Activated T-cell treated with anti-CD3 and anti-CD28 coated beads, Interleukin-2, amount 50 U/mL, for 24 hours (primary cell): ENCODE data around the gene ICAM4.
"Not testable (repeated sequence)": the region's sequence is repeated elsewhere in the genome, so short reads cannot be mapped to it uniquely, and the experiment has no call there.

Experiments used
- DNase-seq: peaks from one replicate; pipeline ENCODE4 v3.0.0-alpha.2; 2020
- H3K27ac Mint-ChIP-seq: 2 replicates; pipeline ENCODE4 v1.8.0; 2020; ENCODE audit warnings: mild to moderate bottlenecking, mixed read lengths
- H3K27me3 Mint-ChIP-seq: 2 replicates; pipeline ENCODE4 v1.8.0; 2020; ENCODE audit warnings: mixed read lengths
- H3K36me3 Mint-ChIP-seq: 2 replicates; pipeline ENCODE4 v1.8.0; 2020; ENCODE audit warnings: low read depth, mixed read lengths
- H3K4me1 Mint-ChIP-seq: 2 replicates; pipeline ENCODE4 v1.8.0; 2020; ENCODE audit warnings: low read depth, mixed read lengths
- H3K4me3 Mint-ChIP-seq: 2 replicates; pipeline ENCODE4 v1.8.0; 2020; ENCODE audit warnings: mild to moderate bottlenecking, moderate library complexity, mixed read lengths
- H3K9me3 Mint-ChIP-seq: 2 replicates; pipeline ENCODE4 v1.8.0; 2020; ENCODE audit warnings: mixed read lengths

The ICAM4 gene

GRCh38 chr19:10278935-10279334, 7.8 kb upstream of the ICAM4 start:
- Mint-ChIP-seq H3K36me3 (peaks cover 73% of the 10 kb centered on the region), H3K27ac (no peak overlapping the region), H3K4me3 (no peak overlapping the region), H3K27me3 (no peaks in the 10 kb centered on the region), H3K4me1 (peaks cover 25% of the 10 kb centered on the region), H3K9me3 (no peaks in the 10 kb centered on the region)
- DNase-seq, result no peak

- H3K4me3 Mint-ChIP-seq, result no peak overlapping the region
- H3K9me3 Mint-ChIP-seq, result no peaks in the 10 kb centered on the region
- DNase-seq, result no peak
- H3K36me3 Mint-ChIP-seq, result peaks cover 73% of the 10 kb centered on the region
- H3K27me3 Mint-ChIP-seq, result no peaks in the 10 kb centered on the region
- H3K27ac Mint-ChIP-seq, result peak overlapping the region; percentile 31
- H3K4me1 Mint-ChIP-seq, result peaks cover 19% of the 10 kb centered on the region
Observed at GRCh38 chr19:10279737-10280442, 6.9 kb upstream of the ICAM4 start.

- peaks cover 35% of the 10 kb centered on the region for H3K4me1 Mint-ChIP-seq
- H3K4me3 Mint-ChIP-seq, DNase-seq, H3K27ac Mint-ChIP-seq, H3K27me3 Mint-ChIP-seq, H3K9me3 Mint-ChIP-seq: not testable (repeated sequence)
- peaks cover 79% of the 10 kb centered on the region for H3K36me3 Mint-ChIP-seq
Observed at GRCh38 chr19:10282043-10282442, 4.7 kb upstream of the ICAM4 start.

GRCh38 chr19:10283301-10284064, 3.3 kb upstream of the ICAM4 start:
- Mint-ChIP-seq H3K4me3 (no peak overlapping the region), H3K27me3 (peaks cover 16% of the 10 kb centered on the region), H3K9me3 (no peaks in the 10 kb centered on the region), H3K4me1 (peaks cover 39% of the 10 kb centered on the region), H3K36me3 (peaks cover 65% of the 10 kb centered on the region), H3K27ac (no peak overlapping the region)
- DNase-seq, result no peak

GRCh38 chr19:10284065-10284959, 2.4 kb upstream of the ICAM4 start:
- Mint-ChIP-seq H3K36me3 (peaks cover 57% of the 10 kb centered on the region), H3K27me3 (peaks cover 24% of the 10 kb centered on the region), H3K27ac (no peak overlapping the region), H3K4me3 (no peak overlapping the region), H3K4me1 (peaks cover 43% of the 10 kb centered on the region), H3K9me3 (no peaks in the 10 kb centered on the region)
- DNase-seq, result no peak

- Mint-ChIP-seq H3K27me3 (peaks cover 28% of the 10 kb centered on the region), H3K4me3 (no peak overlapping the region), H3K27ac (no peak overlapping the region), H3K9me3 (no peaks in the 10 kb centered on the region), H3K4me1 (peaks cover 43% of the 10 kb centered on the region), H3K36me3 (peaks cover 51% of the 10 kb centered on the region)
- DNase-seq, result no peak
Observed at GRCh38 chr19:10284960-10285278, 1.8 kb upstream of the ICAM4 start.

- Mint-ChIP-seq H3K4me3 (no peak overlapping the region), H3K36me3 (peaks cover 48% of the 10 kb centered on the region), H3K9me3 (no peaks in the 10 kb centered on the region), H3K4me1 (peaks cover 47% of the 10 kb centered on the region), H3K27me3 (peaks cover 33% of the 10 kb centered on the region), H3K27ac (no peak overlapping the region)
- no peak for DNase-seq
Observed at GRCh38 chr19:10285393-10285792, 1.4 kb upstream of the ICAM4 start.

GRCh38 chr19:10288662-10289166, 2.0 kb downstream of the ICAM4 start:
- Mint-ChIP-seq H3K9me3 (no peaks in the 10 kb centered on the region), H3K4me3 (peak overlapping the region; percentile 70), H3K36me3 (peaks cover 28% of the 10 kb centered on the region), H3K27me3 (peaks cover 66% of the 10 kb centered on the region), H3K4me1 (peaks cover 77% of the 10 kb centered on the region), H3K27ac (peak overlapping the region; percentile 75)
- DNase-seq, result peak; percentile 65

GRCh38 chr19:10289167-10289835, 2.5 kb downstream of the ICAM4 start:
- Mint-ChIP-seq H3K27me3 (peaks cover 72% of the 10 kb centered on the region), H3K27ac (peak overlapping the region; percentile 75), H3K4me1 (peaks cover 79% of the 10 kb centered on the region), H3K36me3 (peaks cover 22% of the 10 kb centered on the region), H3K4me3 (peak overlapping the region; percentile 70), H3K9me3 (no peaks in the 10 kb centered on the region)
- DNase-seq, result peak; percentile 82

- H3K4me3 Mint-ChIP-seq, result peak within 1 kb of the TSS; percentile 70
- no peaks in the 10 kb centered on the region for H3K9me3 Mint-ChIP-seq
- peaks cover 83% of the 10 kb centered on the region for H3K4me1 Mint-ChIP-seq
- H3K27ac Mint-ChIP-seq, result peak within 1 kb of the TSS; percentile 75
- peaks cover 78% of the 10 kb centered on the region for H3K27me3 Mint-ChIP-seq
- H3K36me3 Mint-ChIP-seq, result peaks cover 16% of the 10 kb centered on the region
- DNase-seq, result no peak
Observed at GRCh38 chr19:10289836-10290356, 3.1 kb downstream of the ICAM4 start, which contains the start of gene ICAM5. ICAM5 (plus strand) TSS chr19:10289952; CDS start chr19:10290044, 92 bp downstream.

GRCh38 chr19:10290357-10290875, 3.7 kb downstream of the ICAM4 start:
- DNase-seq, result peak; percentile 55
- H3K27me3 Mint-ChIP-seq, result peaks cover 83% of the 10 kb centered on the region
- peaks cover 83% of the 10 kb centered on the region for H3K4me1 Mint-ChIP-seq
- H3K4me3 Mint-ChIP-seq, result peak overlapping the region; percentile 70
- peaks cover 11% of the 10 kb centered on the region for H3K36me3 Mint-ChIP-seq
- H3K27ac Mint-ChIP-seq, result peak overlapping the region; percentile 71
- no peaks in the 10 kb centered on the region for H3K9me3 Mint-ChIP-seq

- peak overlapping the region; percentile 70 for H3K4me3 Mint-ChIP-seq
- peak overlapping the region; percentile 71 for H3K27ac Mint-ChIP-seq
- H3K27me3 Mint-ChIP-seq, result peaks cover 89% of the 10 kb centered on the region
- peaks cover 85% of the 10 kb centered on the region for H3K4me1 Mint-ChIP-seq
- peaks cover 5% of the 10 kb centered on the region for H3K36me3 Mint-ChIP-seq
- DNase-seq, result peak; percentile 70
- no peaks in the 10 kb centered on the region for H3K9me3 Mint-ChIP-seq
Observed at GRCh38 chr19:10290876-10291553, 4.3 kb downstream of the ICAM4 start.

- peak overlapping the region; percentile 56 for H3K27ac Mint-ChIP-seq
- peak overlapping the region; percentile 70 for H3K4me3 Mint-ChIP-seq
- no peak for DNase-seq
- peaks cover 90% of the 10 kb centered on the region for H3K27me3 Mint-ChIP-seq
- H3K36me3 Mint-ChIP-seq, result no peaks in the 10 kb centered on the region
- H3K4me1 Mint-ChIP-seq, result peaks cover 79% of the 10 kb centered on the region
- H3K9me3 Mint-ChIP-seq, result no peaks in the 10 kb centered on the region
Observed at GRCh38 chr19:10291554-10292205, 4.9 kb downstream of the ICAM4 start.
